GM10248 (cell line): ENCODE measurements around the gene NOL4L.

ENCODE experiments used
- CTCF ChIA-PET: fragments of 300-600 bp; sonication (Branson Sonifier 250); formaldehyde crosslinking; extraction: SDS; loops from one replicate; lab custom pipeline; 2021; ENCODE audit warnings: antibody characterized with exemption; lab: Yijun Ruan, JAX
- POLR2A ChIA-PET: fragments of 350-650 bp; sonication (Branson Sonifier 250); formaldehyde crosslinking; extraction: SDS; loops from one replicate; lab custom pipeline; 2020; ENCODE audit warnings: antibody characterized with exemption; lab: Yijun Ruan, JAX
- DNase-seq: peaks from one replicate; pipeline ENCODE4 v3.0.0; 2012; ENCODE audit errors: extremely low spot score
- TF ChIP-seq, protein P1 (sequence below): IDR thresholded peaks from 2 replicates; pipeline ENCODE4 v1.5.1; 2012; ENCODE audit warnings: mild to moderate bottlenecking, low read depth; ENCODE audit errors: extremely low read depth, missing control alignments, control extremely low read depth

The NOL4L gene

GRCh38 chr20:32515631-32516101, 69.5 kb downstream of the NOL4L start:
- TF ChIP-seq, protein P1, sequence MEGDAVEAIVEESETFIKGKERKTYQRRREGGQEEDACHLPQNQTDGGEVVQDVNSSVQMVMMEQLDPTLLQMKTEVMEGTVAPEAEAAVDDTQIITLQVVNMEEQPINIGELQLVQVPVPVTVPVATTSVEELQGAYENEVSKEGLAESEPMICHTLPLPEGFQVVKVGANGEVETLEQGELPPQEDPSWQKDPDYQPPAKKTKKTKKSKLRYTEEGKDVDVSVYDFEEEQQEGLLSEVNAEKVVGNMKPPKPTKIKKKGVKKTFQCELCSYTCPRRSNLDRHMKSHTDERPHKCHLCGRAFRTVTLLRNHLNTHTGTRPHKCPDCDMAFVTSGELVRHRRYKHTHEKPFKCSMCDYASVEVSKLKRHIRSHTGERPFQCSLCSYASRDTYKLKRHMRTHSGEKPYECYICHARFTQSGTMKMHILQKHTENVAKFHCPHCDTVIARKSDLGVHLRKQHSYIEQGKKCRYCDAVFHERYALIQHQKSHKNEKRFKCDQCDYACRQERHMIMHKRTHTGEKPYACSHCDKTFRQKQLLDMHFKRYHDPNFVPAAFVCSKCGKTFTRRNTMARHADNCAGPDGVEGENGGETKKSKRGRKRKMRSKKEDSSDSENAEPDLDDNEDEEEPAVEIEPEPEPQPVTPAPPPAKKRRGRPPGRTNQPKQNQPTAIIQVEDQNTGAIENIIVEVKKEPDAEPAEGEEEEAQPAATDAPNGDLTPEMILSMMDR = no peak
- no peak for DNase-seq
- ChIA-PET POLR2A (no interaction called here), CTCF (interaction anchor here (1.1 to 5.0 kb wide), 2 partner anchors 10 to 138 kb away, joined by 3 to 17 read pairs; no protein-coding TSS in a partner anchor)

- CTCF ChIA-PET = interaction anchor here (0.6 to 5.0 kb wide), 3 partner anchors 9 to 139 kb away, joined by 4 to 17 read pairs (median 4); no protein-coding TSS in a partner anchor
- TF ChIP-seq, protein P1 = no peak
- DNase-seq = no peak
- POLR2A ChIA-PET = no interaction called here
These were observed 70.4 kb downstream of the NOL4L start for GRCh38 chr20:32514760-32515159.

DNA sequence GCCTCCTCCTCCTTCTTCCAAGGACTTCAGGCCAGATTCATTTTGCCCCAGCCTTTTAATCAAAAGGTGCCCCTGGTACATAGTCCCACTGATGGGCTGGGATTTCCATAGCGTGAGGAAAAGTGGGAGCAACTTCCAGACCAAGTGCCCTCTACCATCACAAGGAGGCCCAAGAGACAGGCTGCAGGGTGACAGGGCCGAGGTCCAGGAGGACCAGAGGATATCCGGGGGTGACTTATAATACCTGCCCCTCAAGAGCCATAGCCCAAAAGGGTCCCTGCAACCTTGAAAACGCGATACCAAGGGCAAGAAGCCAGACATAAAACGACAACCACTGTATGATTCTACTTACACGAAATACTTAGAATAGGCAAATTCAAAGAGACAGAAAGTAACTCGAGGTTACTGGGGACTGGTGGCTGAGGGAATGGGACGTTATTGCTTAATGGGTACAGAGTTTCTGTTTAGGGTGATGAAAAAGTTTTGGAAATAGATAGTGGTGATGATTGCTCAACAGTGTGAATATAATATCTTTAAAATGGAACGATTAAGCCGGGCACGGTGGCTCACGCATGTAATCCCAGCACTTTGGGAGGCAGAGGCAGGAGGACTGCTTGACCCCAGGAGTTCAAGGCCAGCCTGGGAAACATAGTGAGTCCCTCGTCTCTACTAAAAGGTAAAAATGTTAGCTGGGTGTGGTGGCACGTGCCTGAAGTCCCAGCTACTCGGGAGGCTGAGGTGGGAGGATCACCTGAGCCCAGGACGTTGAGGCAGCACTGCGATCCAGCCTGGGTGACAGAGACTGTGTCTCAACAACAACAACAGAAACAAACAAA, 71.9 kb downstream of the NOL4L start:
- TF ChIP-seq, protein P1 = no peak
- ChIA-PET POLR2A (no interaction called here), CTCF (interaction anchor here (1.0 to 5.0 kb wide), 2 partner anchors 9 to 140 kb away, joined by 3 to 17 read pairs; no protein-coding TSS in a partner anchor)
- DNase-seq = no peak

DNA sequence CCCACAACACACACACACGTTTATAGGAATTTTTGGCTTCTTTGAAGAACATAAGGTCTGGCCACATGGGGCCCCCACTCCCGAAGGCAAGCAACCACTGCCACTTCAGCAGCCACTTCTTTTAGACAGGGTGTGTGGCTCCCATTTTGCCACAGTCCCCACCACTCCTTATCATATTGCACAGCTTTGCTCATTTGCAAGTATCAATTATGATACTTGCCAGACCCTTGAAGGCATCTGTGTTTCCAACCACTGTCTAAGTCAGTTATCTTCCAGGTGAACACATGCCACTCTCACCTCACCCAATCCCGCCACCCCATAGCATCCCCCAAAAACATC, 73.1 kb downstream of the NOL4L start:
- ChIA-PET CTCF (interaction anchor here (6.0 kb wide), 1 partner anchor 11 kb away, joined by 45 read pairs; no protein-coding TSS in a partner anchor), POLR2A (no interaction called here)
- TF ChIP-seq, protein P1 = no peak
- DNase-seq = no peak

DNA sequence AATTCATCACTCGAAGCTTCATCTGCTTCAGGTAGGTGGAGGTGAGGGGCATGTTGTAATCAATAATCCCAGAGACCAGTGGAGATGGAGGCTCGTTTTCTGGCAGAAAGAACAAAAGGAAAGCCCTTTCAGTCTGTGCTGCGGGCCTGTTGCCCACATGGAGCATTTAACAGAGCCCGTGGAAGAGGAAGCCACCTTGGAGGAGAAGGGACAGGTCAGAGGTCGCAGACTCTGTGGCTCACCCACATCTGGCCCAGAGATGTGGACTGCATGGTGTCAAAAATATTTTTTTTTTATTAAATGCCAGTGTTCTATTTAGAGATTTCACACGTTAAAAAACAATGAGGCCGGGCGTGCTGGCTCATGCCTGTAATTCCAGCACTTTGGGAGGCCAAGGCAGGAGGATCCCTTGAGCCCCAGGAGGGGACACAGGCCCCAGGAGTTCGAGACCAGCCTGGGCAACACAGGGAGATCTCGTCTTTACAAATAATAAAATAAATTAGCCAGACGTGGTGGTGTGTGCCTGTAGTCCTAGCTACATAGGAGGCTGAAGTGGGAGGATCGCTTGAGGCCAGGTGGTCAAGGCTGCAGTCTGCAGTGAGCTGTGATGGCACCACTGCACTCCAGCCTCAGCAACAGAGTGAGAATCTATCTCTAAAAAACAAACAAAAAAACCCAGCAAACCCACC, 73.6 kb downstream of the NOL4L start:
- ChIA-PET POLR2A (no interaction called here), CTCF (interaction anchor here (1.1 to 6.0 kb wide), 2 partner anchors 10 to 12 kb away, joined by 4 to 45 read pairs; no protein-coding TSS in a partner anchor)
- TF ChIP-seq, protein P1 = no peak
- no peak for DNase-seq
